ENCODE results near the gene CPM. TPM values are rescaled to one million over a fixed set of nuclear protein-coding genes. Genes with fewer than 3 reads are reported as not detected.

CPM gene
- total RNA-seq, 2 experiments from 2014 or later, result 0.34 to 0.58 TPM

DNA sequence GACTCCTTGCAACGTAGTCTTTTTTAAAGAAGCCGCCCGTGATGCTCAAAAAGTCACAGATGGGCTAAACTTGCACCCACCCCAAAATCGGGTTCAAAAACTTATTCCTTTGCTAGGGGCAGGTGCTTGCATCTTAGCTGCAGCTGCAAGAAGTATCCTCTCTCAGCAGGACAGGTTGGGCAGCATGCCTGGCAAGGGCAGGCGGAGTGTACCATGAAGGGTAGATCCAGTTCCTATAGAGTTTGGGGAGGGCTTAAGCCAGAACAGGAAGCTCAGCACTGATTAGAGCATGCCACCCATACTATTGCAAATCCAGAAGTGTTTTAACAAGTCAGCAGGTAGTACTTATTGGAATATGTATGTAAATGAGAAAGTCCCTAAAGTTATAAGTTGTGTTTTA is 48.7 kb downstream of the CPM start:
- DNase-seq, result no peak
- Mint-ChIP-seq H3K4me1 (ENCODE audit: low read depth) (peaks cover 10% of the 10 kb centered on the region), H3K27me3 (ENCODE audit: low read depth) (peaks cover 4% of the 10 kb centered on the region), H3K36me3 (ENCODE audit: low read depth) (no peaks in the 10 kb centered on the region), H3K27ac (no peak overlapping the region), H3K9me3 (ENCODE audit: insufficient read depth) (no peaks in the 10 kb centered on the region), H3K4me3 (no peak overlapping the region)
- ChIA-PET POLR2A (no interaction called here), CTCF (no interaction called here)
- no peak for ATAC-seq

- DNase-seq, result no peak
- Mint-ChIP-seq H3K36me3 (ENCODE audit: low read depth) (no peaks in the 10 kb centered on the region), H3K4me1 (ENCODE audit: low read depth) (peaks cover 1% of the 10 kb centered on the region), H3K27ac (no peak overlapping the region), H3K4me3 (no peak overlapping the region), H3K9me3 (ENCODE audit: insufficient read depth) (no peaks in the 10 kb centered on the region), H3K27me3 (ENCODE audit: low read depth) (peaks cover 4% of the 10 kb centered on the region)
- POLR2A ChIA-PET, result no interaction called here
- CTCF ChIA-PET, result interaction anchor here (1.0 to 1.1 kb wide), 2 partner anchors 23 to 187 kb away, joined by 3 read pairs; no protein-coding TSS in a partner anchor
- ATAC-seq, result no peak
These were observed 49.8 kb downstream of the CPM start for GRCh38 chr12:68883151-68883550.

- H3K36me3 Mint-ChIP-seq (ENCODE audit: low read depth), result no peaks in the 10 kb centered on the region
- ChIA-PET POLR2A (no interaction called here), CTCF (interaction anchor here (1.0 to 1.1 kb wide), 2 partner anchors 23 to 188 kb away, joined by 3 read pairs; no protein-coding TSS in a partner anchor)
- H3K4me1 Mint-ChIP-seq (ENCODE audit: low read depth), result no peaks in the 10 kb centered on the region
- no peak overlapping the region for H3K4me3 Mint-ChIP-seq
- DNase-seq (no peak), ATAC-seq (no peak)
- H3K27me3 Mint-ChIP-seq (ENCODE audit: low read depth), result peaks cover 4% of the 10 kb centered on the region
- H3K9me3 Mint-ChIP-seq (ENCODE audit: insufficient read depth), result no peaks in the 10 kb centered on the region
- no peak overlapping the region for H3K27ac Mint-ChIP-seq
These were observed 50.6 kb downstream of the CPM start for GRCh38 chr12:68882251-68882964.

DNA sequence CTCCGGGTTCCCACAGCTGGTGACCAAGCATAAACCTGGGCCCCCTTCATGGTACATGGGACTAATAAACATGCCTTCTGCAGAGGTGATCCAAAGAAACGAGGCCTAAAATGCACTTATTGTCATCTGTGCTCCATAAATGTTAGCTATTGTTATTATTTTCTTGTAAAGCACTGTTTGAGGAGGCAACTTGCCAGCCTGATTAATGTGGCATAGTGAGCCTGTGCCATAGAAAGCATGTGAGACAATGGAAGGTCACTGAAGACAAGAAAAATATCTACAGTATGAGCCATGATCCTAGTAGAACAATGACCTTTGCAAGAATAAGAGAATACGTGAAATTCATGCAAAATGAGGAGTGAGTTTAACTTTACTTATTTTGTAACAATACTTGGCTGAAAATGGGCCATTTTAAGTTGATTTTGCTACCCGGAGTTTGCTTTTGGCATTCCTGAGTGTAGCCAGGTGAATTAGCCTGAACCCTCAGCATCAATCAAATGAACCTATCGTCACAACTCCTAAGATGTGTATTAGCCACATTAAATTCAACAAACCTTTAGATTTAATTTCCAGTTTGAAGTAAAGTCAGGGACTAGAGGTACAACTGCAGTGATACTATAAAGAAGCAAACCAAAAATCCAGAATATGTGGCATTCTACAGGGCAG is 52.2 kb downstream of the CPM start:
- DNase-seq (no peak), ATAC-seq (no peak)
- Mint-ChIP-seq H3K27me3 (ENCODE audit: low read depth) (peaks cover 2% of the 10 kb centered on the region), H3K36me3 (ENCODE audit: low read depth) (no peaks in the 10 kb centered on the region), H3K4me1 (ENCODE audit: low read depth) (peaks cover 3% of the 10 kb centered on the region), H3K4me3 (no peak overlapping the region), H3K9me3 (ENCODE audit: insufficient read depth) (no peaks in the 10 kb centered on the region), H3K27ac (no peak overlapping the region)
- ChIA-PET CTCF (interaction anchor here (0.7 kb wide), 1 partner anchor 51 kb away, joined by 3 read pairs; no protein-coding TSS in a partner anchor), POLR2A (no interaction called here)

GRCh38 chr12:68878846-68879245 is 54.1 kb downstream of the CPM start:
- ChIA-PET CTCF (no interaction called here), POLR2A (no interaction called here)
- Mint-ChIP-seq H3K36me3 (ENCODE audit: low read depth) (no peaks in the 10 kb centered on the region), H3K4me1 (ENCODE audit: low read depth) (peaks cover 3% of the 10 kb centered on the region), H3K27ac (no peak overlapping the region), H3K4me3 (no peak overlapping the region), H3K9me3 (ENCODE audit: insufficient read depth) (no peaks in the 10 kb centered on the region), H3K27me3 (ENCODE audit: low read depth) (peaks cover 2% of the 10 kb centered on the region)
- DNase-seq (no peak), ATAC-seq (no peak)

- no peaks in the 10 kb centered on the region for H3K36me3 Mint-ChIP-seq (ENCODE audit: low read depth)
- CTCF ChIA-PET, result no interaction called here
- H3K27ac Mint-ChIP-seq, result no peak overlapping the region
- POLR2A ChIA-PET, result no interaction called here
- peaks cover 3% of the 10 kb centered on the region for H3K4me1 Mint-ChIP-seq (ENCODE audit: low read depth)
- no peak overlapping the region for H3K4me3 Mint-ChIP-seq
- no peaks in the 10 kb centered on the region for H3K9me3 Mint-ChIP-seq (ENCODE audit: insufficient read depth)
- DNase-seq, result no peak
- no peak for ATAC-seq
- H3K27me3 Mint-ChIP-seq (ENCODE audit: low read depth), result peaks cover 2% of the 10 kb centered on the region
These were observed 54.7 kb downstream of the CPM start for GRCh38 chr12:68878283-68878682.

DNA sequence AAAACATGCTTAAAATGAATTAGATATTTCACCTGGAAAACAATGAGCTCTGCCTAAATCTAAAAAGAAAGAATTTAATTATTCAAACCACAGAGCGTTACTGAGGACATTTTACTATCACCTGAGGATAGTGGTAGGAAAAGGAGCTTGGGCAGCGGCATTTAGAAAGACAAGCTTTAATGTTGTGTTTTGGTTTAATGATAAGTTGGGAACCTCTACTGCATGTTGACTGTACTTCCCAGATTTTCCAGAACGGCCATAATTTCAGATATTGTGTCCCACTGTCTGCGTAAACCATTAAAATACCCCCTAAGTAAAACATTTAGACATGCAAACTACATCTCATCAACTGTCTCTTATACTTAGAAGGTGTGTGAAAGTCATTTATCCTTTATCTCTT is 55.4 kb downstream of the CPM start:
- DNase-seq (no peak), ATAC-seq (no peak)
- no peak overlapping the region for H3K27ac Mint-ChIP-seq
- peaks cover 3% of the 10 kb centered on the region for H3K4me1 Mint-ChIP-seq (ENCODE audit: low read depth)
- POLR2A ChIA-PET, result no interaction called here
- H3K4me3 Mint-ChIP-seq, result no peak overlapping the region
- H3K36me3 Mint-ChIP-seq (ENCODE audit: low read depth), result no peaks in the 10 kb centered on the region
- H3K27me3 Mint-ChIP-seq (ENCODE audit: low read depth), result peaks cover 2% of the 10 kb centered on the region
- H3K9me3 Mint-ChIP-seq (ENCODE audit: insufficient read depth), result no peaks in the 10 kb centered on the region
- CTCF ChIA-PET, result no interaction called here

GRCh38 chr12:68876461-68876860 is 56.5 kb downstream of the CPM start:
- no peak for ATAC-seq
- peaks cover 2% of the 10 kb centered on the region for H3K27me3 Mint-ChIP-seq (ENCODE audit: low read depth)
- ChIA-PET CTCF (no interaction called here), POLR2A (no interaction called here)
- DNase-seq, result no peak
- no peaks in the 10 kb centered on the region for H3K36me3 Mint-ChIP-seq (ENCODE audit: low read depth)
- H3K27ac Mint-ChIP-seq, result no peak overlapping the region
- peaks cover 3% of the 10 kb centered on the region for H3K4me1 Mint-ChIP-seq (ENCODE audit: low read depth)
- no peak overlapping the region for H3K4me3 Mint-ChIP-seq
- H3K9me3 Mint-ChIP-seq (ENCODE audit: insufficient read depth), result no peaks in the 10 kb centered on the region

GRCh38 chr12:68873316-68873715 is 59.7 kb downstream of the CPM start:
- Mint-ChIP-seq H3K4me1 (ENCODE audit: low read depth) (peaks cover 3% of the 10 kb centered on the region), H3K27ac (no peak overlapping the region), H3K27me3 (ENCODE audit: low read depth) (peaks cover 5% of the 10 kb centered on the region), H3K4me3 (no peak overlapping the region), H3K9me3 (ENCODE audit: insufficient read depth) (no peaks in the 10 kb centered on the region), H3K36me3 (ENCODE audit: low read depth) (no peaks in the 10 kb centered on the region)
- POLR2A ChIA-PET, result no interaction called here
- DNase-seq (no peak), ATAC-seq (no peak)
- CTCF ChIA-PET, result no interaction called here

DNA sequence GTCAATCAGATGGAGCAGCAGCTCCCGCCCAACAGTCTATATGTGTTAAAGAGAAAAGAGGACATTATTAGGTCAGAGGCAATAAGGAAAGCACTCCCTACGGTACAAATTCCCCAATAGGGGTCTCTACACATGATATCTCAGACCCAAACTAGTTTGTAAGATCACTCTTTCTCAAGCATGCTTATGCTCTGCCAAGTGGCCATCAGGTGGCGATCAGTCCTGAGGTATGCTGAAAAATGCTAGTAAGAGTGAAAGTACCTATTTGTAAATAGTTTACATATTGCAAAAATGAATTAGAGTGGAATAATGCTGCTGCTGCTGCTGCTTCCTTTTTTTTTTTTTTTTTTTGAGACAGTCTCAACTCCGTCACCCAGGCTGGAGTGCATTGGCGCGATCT is 61.0 kb downstream of the CPM start:
- H3K4me1 Mint-ChIP-seq (ENCODE audit: low read depth), result peaks cover 3% of the 10 kb centered on the region
- no peaks in the 10 kb centered on the region for H3K9me3 Mint-ChIP-seq (ENCODE audit: insufficient read depth)
- peaks cover 5% of the 10 kb centered on the region for H3K27me3 Mint-ChIP-seq (ENCODE audit: low read depth)
- no peaks in the 10 kb centered on the region for H3K36me3 Mint-ChIP-seq (ENCODE audit: low read depth)
- DNase-seq, result no peak
- POLR2A ChIA-PET, result interaction anchor here (0.6 kb wide), 1 partner anchor 24 kb away, joined by 4 read pairs; no protein-coding TSS in a partner anchor
- CTCF ChIA-PET, result interaction anchor here (0.7 to 0.9 kb wide), 2 partner anchors 197 to 380 kb away, joined by 4 to 5 read pairs; no protein-coding TSS in a partner anchor
- no peak overlapping the region for H3K4me3 Mint-ChIP-seq
- ATAC-seq, result no peak
- H3K27ac Mint-ChIP-seq, result no peak overlapping the region

GRCh38 chr12:68871396-68871795 is 61.6 kb downstream of the CPM start:
- DNase-seq, result no peak
- no peak for ATAC-seq
- POLR2A ChIA-PET, result no interaction called here
- Mint-ChIP-seq H3K36me3 (ENCODE audit: low read depth) (no peaks in the 10 kb centered on the region), H3K27me3 (ENCODE audit: low read depth) (peaks cover 5% of the 10 kb centered on the region), H3K27ac (no peak overlapping the region), H3K9me3 (ENCODE audit: insufficient read depth) (no peaks in the 10 kb centered on the region), H3K4me1 (ENCODE audit: low read depth) (peaks cover 2% of the 10 kb centered on the region), H3K4me3 (no peak overlapping the region)
- CTCF ChIA-PET, result no interaction called here

- ChIA-PET POLR2A (no interaction called here), CTCF (interaction anchor here (0.6 to 2.9 kb wide), 2 partner anchors 200 to 684 kb away, joined by 3 to 12 read pairs; no protein-coding TSS in a partner anchor)
- no peak for ATAC-seq
- Mint-ChIP-seq H3K4me1 (ENCODE audit: low read depth) (no peaks in the 10 kb centered on the region), H3K9me3 (ENCODE audit: insufficient read depth) (no peaks in the 10 kb centered on the region), H3K36me3 (ENCODE audit: low read depth) (no peaks in the 10 kb centered on the region), H3K4me3 (no peak overlapping the region), H3K27ac (no peak overlapping the region), H3K27me3 (ENCODE audit: low read depth) (peaks cover 5% of the 10 kb centered on the region)
- no peak for DNase-seq
These were observed 62.5 kb downstream of the CPM start for GRCh38 chr12:68870443-68870842.
